Spleen (tissue), 11 donors: ENCODE data around the gene KIFC3. TPM values are rescaled to one million over a fixed set of nuclear protein-coding genes. Genes with fewer than 3 reads are reported as not detected.

ENCODE experiments used
- DNase-seq: peaks from one replicate; pipeline ENCODE4 v3.0.0-alpha.2; 2020
- H3K27ac ChIP-seq, 8 donors: fragments of 200-600 bp; sonication (generic) in 7 of 8; 1 replicate in 4 of 8; 2 replicates in 4 of 8; pipeline versions ENCODE4 v1.5.0 to v1.8.0; 2016 to 2021; ENCODE audit warnings: inconsistent platforms in 4 of 8, mild to moderate bottlenecking in 4 of 8, moderate library complexity in 1 of 8
- H3K27me3 ChIP-seq, 7 donors: fragments of 200-600 bp; sonication (generic) in 6 of 7; replicated peaks in 1 of 7; 1 replicate in 4 of 7; 2 replicates in 3 of 7; pipeline versions ENCODE4 v1.5.0 to v1.8.0; 2016 to 2021; ENCODE audit warnings: inconsistent platforms in 3 of 7, mild to moderate bottlenecking in 1 of 7
- H3K36me3 ChIP-seq, 6 donors: fragments of 200-600 bp; sonication (generic) in 5 of 6; 1 replicate in 4 of 6; 2 replicates in 2 of 6; pipeline versions ENCODE4 v1.5.0 to v1.8.0; 2016 to 2021; ENCODE audit warnings: inconsistent platforms in 2 of 6
- H3K4me1 ChIP-seq, 6 donors: fragments of 200-600 bp; sonication (generic) in 5 of 6; 1 replicate in 3 of 6; 2 replicates in 3 of 6; pipeline versions ENCODE4 v1.5.0 to v1.8.0; 2016 to 2021; ENCODE audit warnings: inconsistent platforms in 3 of 6
- H3K4me3 ChIP-seq, 8 donors: fragments of 200-600 bp; sonication (generic) in 7 of 8; 1 replicate in 4 of 8; 2 replicates in 4 of 8; pipeline versions ENCODE4 v1.5.0 to v1.8.0; 2016 to 2021; ENCODE audit warnings: inconsistent platforms in 4 of 8, mild to moderate bottlenecking in 4 of 8, moderate library complexity in 2 of 8
- H3K9me3 ChIP-seq, 8 donors: fragments of 200-600 bp; sonication (generic) in 7 of 8; 1 replicate in 4 of 8; 2 replicates in 4 of 8; pipeline versions ENCODE4 v1.5.0 to v1.8.0; 2016 to 2021; ENCODE audit warnings: inconsistent platforms in 4 of 8
- CTCF ChIP-seq, 11 experiments: fragments of 200-600 bp in 7 of 11; fragments of 450-650 bp in 4 of 11; sonication (generic) in 4 of 11; IDR thresholded peaks in 8 of 11; conservative IDR thresholded peaks in 3 of 11; 1 replicate in 7 of 11; 2 replicates in 4 of 11; pipeline versions ENCODE4 v1.4.0 to v1.8.0; 2016 to 2021; ENCODE audit warnings: antibody characterized with exemption in 11 of 11, inconsistent platforms in 4 of 11, mild to moderate bottlenecking in 1 of 11
- POLR2A ChIP-seq, 3 donors: fragments of 450-650 bp; IDR thresholded peaks; one replicate each; pipeline ENCODE4 v1.5.1; 2017; ENCODE audit warnings: antibody characterized with exemption in 3 of 3, mild to moderate bottlenecking in 1 of 3
- POLR2AphosphoS5 ChIP-seq, 3 donors: sonication (generic); formaldehyde crosslinking; IDR thresholded peaks; one replicate each; pipeline ENCODE4 v1.5.1; 2017; ENCODE audit warnings: antibody characterized with exemption in 3 of 3
- WGBS, 5 donors: extraction: QIAGEN DNeasy Blood & Tissue Kit in 3 of 5; methylation state at CpG; one replicate each; pipeline versions ENCODE4 v1.1.5 to v1.1.7; 2013 to 2018; 5-methylcytosine and 5-hydroxymethylcytosine counted together
- intact Hi-C: fragments of 100-400 bp; cut with DNase I; formaldehyde crosslinking; loops from one replicate; pipeline ENCODE4 v1.15.0; 2023; ENCODE audit warnings: low total_unique reads
- polyA plus RNA-seq, 3 donors: library from polyadenylated mRNA; stranded (reverse); fragments of 200-250 nt; gene quantifications; one replicate each; pipeline ENCODE4 v1.2.1, GENCODE V29; 2013
- total RNA-seq, 7 donors: library from RNA; depleted of rRNA in 3 of 7; stranded (reverse); fragments of >200 nt in 3 of 7; fragmentation: NEBNext Ultra II Directional in 4 of 7; extraction: Animal tissue kit (Norgen Biotek cat#: 25700) in 4 of 7; gene quantifications; one replicate each; pipeline versions ENCODE4 v1.1.0 to v1.2.1, GENCODE V29; 2016 to 2021
- donor health status: healthy with polysubstance abuse.
- donor health status: DM: no; HTN: no; CAD: no; lungs with moderate emphysema.
- donor health status: DM: no; HTN: no; CAD: no.
- donor health status: Bipolar disorder and iron deficiency.
- donor health status: healthy.
- donor health status: DM: no; HTN: no; CAD: no.
- donor health status: DM: yes; HTN: yes; CAD: no.

Gene KIFC3
- total and polyA plus RNA-seq, 10 donors = 4.6 to 61.5 (median 42.6) TPM

- intact Hi-C loops = no loop called here
- Histone ChIP-seq H3K27ac (no peak overlapping the region), H3K4me3 (no peak overlapping the region), H3K27me3 (no peaks in the 10 kb centered on the region), H3K36me3 (no peaks in the 10 kb centered on the region), H3K4me1 (peaks cover 0 to 6% (median 0%) of the 10 kb centered on the region in 6 donors), H3K9me3 (peaks cover 0 to 3% (median under 1%) of the 10 kb centered on the region in 8 donors)
- peak; percentile 38 for DNase-seq
- TF ChIP-seq POLR2A (IDR thresholded peaks at IDR 0.05) (no peak), CTCF (IDR thresholded peaks at IDR 0.05 in 8 of 11, conservative IDR thresholded peaks at IDR 0.05 in 3 of 11) (no peak), POLR2AphosphoS5 (IDR thresholded peaks at IDR 0.05) (no peak)
- WGBS, 5 donors = 47 to 79% (median 75%) methylated on average over 4 of the region's 4 CpGs
Observed at GRCh38 chr16:57727610-57728009, 74.7 kb downstream of the KIFC3 start.

GRCh38 chr16:57726433-57726947 is 75.8 kb downstream of the KIFC3 start:
- intact Hi-C loops = no loop called here
- 62 to 90% (median 80%) methylated on average over 7 of the region's 7 CpGs for WGBS, 5 donors

GRCh38 chr16:57725976-57726375 is 76.3 kb downstream of the KIFC3 start:
- DNase-seq = peak; percentile 64
- H3K4me1 ChIP-seq = peaks cover 0 to 6% (median 0%) of the 10 kb centered on the region in 6 donors
- WGBS, 5 donors = 93 to 96% (median 94%) methylated on average over 30 of the region's 30 CpGs
- H3K4me3 ChIP-seq = no peak overlapping the region
- TF ChIP-seq POLR2AphosphoS5 (IDR thresholded peaks at IDR 0.05) (no peak), CTCF (IDR thresholded peaks at IDR 0.05 in 8 of 11, conservative IDR thresholded peaks at IDR 0.05 in 3 of 11) (no peak)
- H3K27ac ChIP-seq = no peak overlapping the region
- H3K27me3 ChIP-seq = no peaks in the 10 kb centered on the region
- H3K9me3 ChIP-seq = no peaks in the 10 kb centered on the region
- H3K36me3 ChIP-seq = no peaks in the 10 kb centered on the region
- intact Hi-C loops = no loop called here

More at GRCh38 chr16:57726433-57726947, 75.8 kb downstream of the KIFC3 start:
- no peak for TF ChIP-seq POLR2A (IDR thresholded peaks at IDR 0.05)
- no peak for TF ChIP-seq CTCF (IDR thresholded peaks at IDR 0.05 in 8 of 11, conservative IDR thresholded peaks at IDR 0.05 in 3 of 11)
- H3K27me3 ChIP-seq = no peaks in the 10 kb centered on the region
- H3K36me3 ChIP-seq = no peaks in the 10 kb centered on the region
- H3K4me3 ChIP-seq = no peak overlapping the region
- no peaks in the 10 kb centered on the region for H3K9me3 ChIP-seq
- peak; percentile 16 for DNase-seq
- H3K4me1 ChIP-seq = peaks cover 0 to 6% (median 0%) of the 10 kb centered on the region in 6 donors
- no peak overlapping the region for H3K27ac ChIP-seq

GRCh38 chr16:57725554-57725953 is 76.7 kb downstream of the KIFC3 start:
- 73 to 85% (median 78%) methylated on average over 5 of the region's 5 CpGs for WGBS, 5 donors
- no peaks in the 10 kb centered on the region for H3K9me3 ChIP-seq
- H3K36me3 ChIP-seq = no peaks in the 10 kb centered on the region
- no peaks in the 10 kb centered on the region for H3K27me3 ChIP-seq
- peaks cover 0 to 6% (median 0%) of the 10 kb centered on the region in 6 donors for H3K4me1 ChIP-seq
- DNase-seq = no peak
- intact Hi-C loops = no loop called here
- no peak overlapping the region for H3K27ac ChIP-seq
- TF ChIP-seq CTCF (IDR thresholded peaks at IDR 0.05 in 8 of 11, conservative IDR thresholded peaks at IDR 0.05 in 3 of 11) (no peak), POLR2AphosphoS5 (IDR thresholded peaks at IDR 0.05) (no peak), POLR2A (IDR thresholded peaks at IDR 0.05) (no peak)
- H3K4me3 ChIP-seq = no peak overlapping the region
